Stimulated activated CD8-positive, alpha-beta memory T cell treated with anti-CD3 and anti-CD28 coated beads, Interleukin-15, amount 100 ng/mL, for 24 hours (primary cell): ENCODE data around the gene NEGR1.
"Not testable (repeated sequence)": the region's sequence is repeated elsewhere in the genome, so short reads cannot be mapped to it uniquely, and the experiment has no call there.

Experiments used
- DNase-seq: peaks from one replicate; pipeline ENCODE4 v3.0.0-alpha.2; 2020; ENCODE audit warnings: low read depth

Gene NEGR1

GRCh38 chr1:72282271-72283021 lies at the start of gene NEGR1:
Gene NEGR1, minus strand, starts transcription at chr1:72282539.
- no peak for DNase-seq

GRCh38 chr1:72326494-72326893 lies 44.2 kb upstream of the NEGR1 start:
- DNase-seq: no peak

- DNase-seq: no peak
Observed at GRCh38 chr1:72324451-72324850, 42.1 kb upstream of the NEGR1 start.

DNA sequence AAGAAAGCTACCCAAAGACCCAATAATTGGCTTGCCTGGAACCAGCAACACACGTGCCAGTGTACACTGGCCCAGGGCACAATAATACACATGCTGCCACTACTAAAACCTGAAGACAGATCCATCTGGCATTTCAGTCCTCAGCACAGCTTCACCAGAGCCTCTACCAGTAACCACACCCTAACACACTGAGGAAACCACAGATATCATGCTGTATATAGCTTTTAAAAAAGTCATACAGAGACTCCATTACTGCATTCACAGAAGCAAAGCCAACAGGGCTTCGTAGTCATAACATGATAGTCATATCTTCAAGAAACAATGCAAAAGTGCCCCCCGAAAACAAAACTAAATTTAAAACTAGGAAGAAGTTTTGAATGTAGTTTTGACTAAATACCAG lies 40.6 kb upstream of the NEGR1 start:
- no peak for DNase-seq

- no peak for DNase-seq
Observed at GRCh38 chr1:72296501-72296900, 14.2 kb upstream of the NEGR1 start.

DNA sequence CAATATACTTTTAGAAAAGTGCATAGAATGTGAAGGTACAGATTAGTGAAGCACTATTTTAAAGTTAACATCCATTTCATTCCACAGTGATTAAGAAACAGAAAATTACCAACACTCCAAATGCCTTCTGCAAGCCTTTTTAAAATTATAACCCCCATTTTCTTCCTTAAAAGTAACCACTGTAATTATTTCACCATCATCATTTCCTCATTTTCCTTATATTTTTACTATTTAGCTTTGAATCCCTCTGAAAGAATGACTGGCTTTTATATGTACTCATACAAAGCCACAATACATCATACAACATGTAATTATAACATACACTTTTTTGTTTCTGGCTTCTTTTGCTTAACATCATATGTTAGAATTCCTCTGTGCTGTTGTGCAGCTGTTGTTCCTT lies 6.5 kb upstream of the NEGR1 start:
- no peak for DNase-seq

GRCh38 chr1:72286401-72286800 lies 4.1 kb upstream of the NEGR1 start:
- DNase-seq: no peak

- no peak for DNase-seq
Observed at GRCh38 chr1:72285074-72285425, 2.7 kb upstream of the NEGR1 start.

DNA sequence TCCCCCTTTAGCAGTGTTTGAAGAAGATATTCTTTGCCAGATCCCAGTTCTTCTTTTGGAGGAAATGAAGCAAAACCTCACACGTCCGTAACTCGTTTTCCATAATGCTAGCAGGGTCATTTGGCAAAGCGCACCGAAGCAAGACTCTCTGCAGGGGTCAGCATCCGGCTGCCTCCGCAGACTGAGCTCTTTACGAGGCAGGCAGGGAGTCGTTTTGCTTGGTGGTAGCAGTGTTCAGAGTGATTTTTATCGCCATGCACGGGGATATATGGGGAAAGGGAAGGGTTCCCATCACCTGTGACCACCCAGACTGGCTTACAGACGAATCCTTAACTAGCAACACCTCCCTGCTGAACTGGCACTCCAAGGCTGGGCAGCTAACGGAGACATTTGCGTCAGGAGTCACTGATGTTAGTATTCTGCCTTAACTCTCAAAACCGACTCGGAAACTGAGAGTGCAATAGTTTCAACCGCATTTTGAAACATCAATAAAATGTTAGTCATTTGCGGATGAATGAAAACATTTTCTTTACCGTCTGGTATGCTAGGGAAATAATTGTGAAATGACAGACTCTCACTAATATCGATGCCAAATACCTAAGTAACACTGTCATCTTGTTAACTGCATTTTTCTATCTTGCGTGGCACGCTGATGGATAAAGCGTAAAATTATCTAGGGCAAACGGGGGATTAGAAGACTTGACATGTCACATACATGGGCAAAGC lies 2.2 kb upstream of the NEGR1 start:
- DNase-seq: no peak

- no peak for DNase-seq
Observed at GRCh38 chr1:72284084-72284347, 1.7 kb upstream of the NEGR1 start.

GRCh38 chr1:72283307-72284083 lies 1.2 kb upstream of the NEGR1 start:
- no peak for DNase-seq

DNA sequence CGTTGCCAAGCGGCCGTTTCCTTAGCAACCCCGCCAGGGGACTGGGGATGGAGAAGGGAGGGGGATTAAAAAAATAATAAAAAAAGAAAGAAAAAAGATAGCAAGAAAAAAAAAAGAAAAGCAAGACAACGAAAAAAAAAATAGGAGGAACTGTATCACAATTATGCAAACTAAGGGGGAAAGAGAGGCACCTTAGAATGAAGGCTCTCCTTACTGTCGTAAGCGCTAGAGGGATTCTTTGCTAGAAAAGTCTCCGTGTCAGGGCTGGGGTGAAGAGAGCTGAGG lies 625 bp upstream of the NEGR1 start:
- no peak for DNase-seq

- DNase-seq: no peak
Observed at GRCh38 chr1:72281637-72282270, 585 bp downstream of the NEGR1 start.

DNA sequence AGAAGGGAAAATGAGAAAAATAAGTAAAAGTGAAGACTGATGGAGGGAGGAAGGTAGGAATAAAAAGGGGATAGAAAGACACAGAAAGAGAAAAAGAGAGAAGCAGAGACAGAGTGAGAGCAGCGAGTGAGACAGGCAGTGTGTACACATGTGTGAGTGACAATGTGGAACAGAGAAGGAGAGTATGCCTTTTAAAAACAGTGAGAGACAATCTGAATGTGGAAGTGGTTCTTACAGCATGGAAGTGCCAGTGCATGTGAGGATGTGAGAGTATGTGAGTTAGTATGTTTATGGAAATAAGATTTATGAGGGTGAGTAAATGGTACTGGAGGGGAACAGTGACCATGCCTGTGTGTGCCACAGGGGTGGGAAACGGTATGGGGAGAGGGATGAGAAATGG lies 1.2 kb downstream of the NEGR1 start:
- DNase-seq: no peak

DNA sequence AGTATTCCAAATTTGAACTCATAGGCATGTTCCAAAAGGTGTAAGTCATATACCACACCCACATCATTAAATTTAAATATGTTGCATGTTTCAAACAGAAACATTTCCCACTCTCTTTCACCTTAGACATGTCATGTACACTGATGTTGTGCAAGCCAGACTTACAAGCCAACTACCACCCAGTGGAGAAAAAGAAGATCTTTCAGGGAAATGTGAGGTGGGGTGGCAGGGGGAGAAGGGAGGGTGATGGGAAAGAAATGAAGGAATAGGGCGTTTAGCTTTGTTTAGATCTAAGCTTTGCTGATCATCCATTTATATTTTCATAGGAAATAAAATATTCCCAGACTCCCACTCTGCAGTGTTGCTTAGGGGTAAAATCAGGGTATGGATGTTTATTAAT lies 1.6 kb downstream of the NEGR1 start:
- no peak for DNase-seq

DNA sequence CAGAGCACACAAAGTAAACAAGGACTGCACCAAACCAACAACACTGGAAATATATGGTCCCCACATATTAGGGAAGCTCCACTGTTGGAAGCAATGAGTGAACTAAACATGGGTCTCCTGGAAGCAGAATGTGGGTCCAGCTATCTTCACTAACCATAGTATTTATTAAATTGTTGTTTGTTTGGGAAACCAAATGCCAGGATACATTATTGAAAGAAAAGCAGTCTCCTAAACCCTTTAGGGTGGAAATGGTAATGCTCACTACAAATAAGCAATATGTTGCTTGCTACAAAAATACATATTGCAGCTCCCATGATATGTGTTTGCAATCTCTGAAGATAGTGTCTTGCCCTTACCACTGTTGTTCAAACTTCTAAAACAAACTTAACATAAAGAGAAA lies 2.2 kb downstream of the NEGR1 start:
- DNase-seq: no peak

DNA sequence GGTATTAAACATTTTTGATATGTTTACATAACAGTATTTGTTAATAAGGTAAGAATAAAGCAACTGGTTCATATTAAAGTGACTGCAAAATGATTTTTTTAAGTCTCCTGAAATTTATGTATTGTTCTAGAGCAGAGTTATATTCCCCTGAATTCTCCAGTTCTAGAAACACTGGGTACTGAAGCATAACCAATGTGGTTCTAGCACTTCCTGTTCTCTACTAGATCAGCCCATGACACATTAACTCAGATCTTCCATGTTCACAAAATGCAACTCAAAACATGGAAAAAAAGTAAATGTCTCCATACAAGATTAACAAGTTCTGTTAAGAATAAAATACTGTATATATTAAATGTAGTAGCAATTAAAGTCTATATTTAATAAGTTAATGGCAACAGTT lies 3.9 kb downstream of the NEGR1 start:
- no peak for DNase-seq

DNA sequence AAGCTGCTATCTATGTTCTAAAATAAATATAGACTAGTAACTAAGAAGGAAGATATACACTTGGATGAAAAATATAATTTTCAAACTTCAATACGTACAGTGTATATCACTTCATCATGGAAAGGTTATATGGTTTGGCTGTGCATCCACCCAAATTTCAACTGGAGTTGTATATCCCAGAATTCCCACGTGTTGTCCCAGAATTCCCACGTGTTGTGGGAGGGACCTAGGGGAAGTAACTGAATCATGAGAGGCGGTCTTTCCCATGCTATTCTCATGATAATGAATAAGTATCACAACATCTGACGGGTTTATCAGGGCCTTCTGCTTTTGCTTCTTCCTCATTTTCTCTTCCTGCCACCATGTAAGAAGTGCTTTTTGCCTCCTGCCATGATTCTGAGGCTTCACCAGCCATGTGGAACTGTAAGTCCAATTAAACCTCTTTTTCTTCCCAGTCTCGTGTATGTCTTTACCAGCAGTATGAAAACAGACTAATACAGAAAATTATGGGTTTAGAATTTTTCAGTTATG lies 10.7 kb downstream of the NEGR1 start:
- no peak for DNase-seq

- no peak for DNase-seq
Observed at GRCh38 chr1:72262735-72263134, 19.6 kb downstream of the NEGR1 start.

- no peak for DNase-seq
Observed at GRCh38 chr1:72253132-72253531, 29.2 kb downstream of the NEGR1 start.

DNA sequence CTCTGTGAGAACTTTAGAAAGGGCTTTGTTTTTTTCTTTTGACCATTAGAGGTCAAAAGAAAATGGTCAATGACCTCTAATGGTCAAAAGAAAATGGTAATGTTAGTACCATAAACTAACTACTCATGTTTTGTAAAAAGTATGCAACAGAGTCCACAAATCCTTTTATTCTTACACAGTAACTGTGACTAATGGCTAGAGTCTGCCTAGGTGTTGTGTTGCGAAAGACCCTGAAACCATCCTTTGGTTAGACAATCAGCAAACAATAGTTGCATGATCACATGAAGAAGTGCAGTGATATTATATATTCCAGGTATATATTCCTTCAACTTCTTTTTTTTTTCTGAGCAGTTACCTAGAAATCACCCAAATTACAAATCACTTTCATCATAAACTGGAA lies 40.9 kb downstream of the NEGR1 start:
- DNase-seq: no peak

DNA sequence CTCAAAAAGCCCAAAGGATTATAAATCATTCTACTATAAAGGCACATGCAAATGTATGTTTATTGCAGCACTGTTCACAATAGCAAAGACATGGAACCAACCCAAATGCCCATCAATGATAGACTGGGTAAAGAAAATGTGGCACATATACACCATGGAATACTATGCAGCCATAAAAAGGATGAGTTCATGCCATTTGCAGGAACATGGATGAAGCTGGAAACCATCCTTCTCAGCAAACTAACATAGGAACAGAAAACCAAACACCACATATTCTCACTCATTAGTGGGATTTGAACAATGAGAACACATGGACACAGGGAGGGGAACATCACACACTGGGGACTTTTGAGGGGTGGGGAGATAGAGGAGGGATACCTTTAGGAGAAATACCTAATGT lies 46.4 kb downstream of the NEGR1 start:
- DNase-seq: not testable (repeated sequence)

DNA sequence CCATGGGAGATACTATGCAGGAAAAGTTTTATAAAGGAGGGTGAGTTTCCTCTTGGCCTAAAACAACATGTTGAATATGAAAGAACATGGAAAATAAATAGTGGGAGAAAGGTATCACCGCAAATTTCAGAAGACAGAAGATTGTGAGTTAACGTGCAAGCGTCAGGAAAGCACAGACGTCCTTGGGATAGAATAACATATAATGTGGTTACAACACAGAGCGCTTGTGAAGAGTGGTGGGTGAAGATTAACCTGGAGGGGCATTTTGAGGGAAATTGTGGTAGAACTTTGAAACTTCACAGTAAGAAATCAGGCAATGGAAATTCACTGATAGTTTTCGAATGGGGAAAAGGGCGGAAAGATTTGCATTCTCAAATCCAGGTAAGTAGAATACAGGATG lies 47.3 kb downstream of the NEGR1 start:
- no peak for DNase-seq
